GM18502 (cell line): ENCODE data around the gene KLHL36.
"Not testable (repeated sequence)": the region's sequence is repeated elsewhere in the genome, so short reads cannot be mapped to it uniquely, and the experiment has no call there.

Source experiments
- ATAC-seq: cut with Tn5 transposase; IDR thresholded peaks from one replicate; pipeline ENCODE4 v1.9.1; 2021; ENCODE audit warnings: mild to moderate bottlenecking; ENCODE audit not compliant: unreplicated experiment, poor library complexity

KLHL36 gene

GRCh38 chr16:84667600-84668309, 19.4 kb downstream of the KLHL36 start:
- no peak for ATAC-seq

- ATAC-seq = no peak
Measured at GRCh38 chr16:84670063-84670462, 21.8 kb downstream of the KLHL36 start.

GRCh38 chr16:84672276-84673202, 24.2 kb downstream of the KLHL36 start:
- ATAC-seq = peak; percentile 57

- ATAC-seq = no peak
Measured at GRCh38 chr16:84673203-84673535, 24.9 kb downstream of the KLHL36 start.

- ATAC-seq = no peak
Measured at GRCh38 chr16:84673561-84673960, 25.2 kb downstream of the KLHL36 start.

- ATAC-seq = no peak
Measured at GRCh38 chr16:84675423-84675822, 27.1 kb downstream of the KLHL36 start.

GRCh38 chr16:84675884-84676283, 27.6 kb downstream of the KLHL36 start:
- no peak for ATAC-seq

GRCh38 chr16:84677017-84677803, 28.9 kb downstream of the KLHL36 start:
- ATAC-seq = no peak

- no peak for ATAC-seq
Measured at GRCh38 chr16:84677849-84678248, 29.5 kb downstream of the KLHL36 start.

- no peak for ATAC-seq
Measured at GRCh38 chr16:84678541-84678940, 30.2 kb downstream of the KLHL36 start.

GRCh38 chr16:84680165-84680842, 32.0 kb downstream of the KLHL36 start:
- ATAC-seq = no peak

GRCh38 chr16:84680843-84681629, 32.7 kb downstream of the KLHL36 start:
- ATAC-seq = no peak

- ATAC-seq = no peak
Measured at GRCh38 chr16:84683691-84684591, 35.6 kb downstream of the KLHL36 start.

- ATAC-seq = no peak
Measured at GRCh38 chr16:84684592-84684965, 36.3 kb downstream of the KLHL36 start.

- ATAC-seq = no peak
Measured at GRCh38 chr16:84685210-84685609, 36.9 kb downstream of the KLHL36 start.

GRCh38 chr16:84686707-84687298, 38.5 kb downstream of the KLHL36 start:
- ATAC-seq = no peak

GRCh38 chr16:84687715-84688114, 39.4 kb downstream of the KLHL36 start:
- ATAC-seq = peak; percentile 66

- not testable (repeated sequence) for ATAC-seq
Measured at GRCh38 chr16:84688163-84688562, 39.9 kb downstream of the KLHL36 start.
